ENCODE measurements around the gene KCNJ5.

GRCh38 chr11:128943428-128943976 lies 52.3 kb downstream of the KCNJ5 start:
- TF ChIP-seq CTCF (IDR thresholded peaks at IDR 0.05; ENCODE audit: borderline replicate concordance, extremely low read depth, low read length, poor library complexity, severe bottlenecking) (no peak), EZH2 (IDR thresholded peaks at IDR 0.05; ENCODE audit: borderline replicate concordance, low read depth, low read length, severe bottlenecking) (no peak)
